Choroid plexus epithelial cell (primary cell): ENCODE measurements around the gene ITGB6.

Source experiments
- DNase-seq: peaks from one replicate; pipeline ENCODE4 v3.0.0-alpha.2; 2010; ENCODE audit warnings: low read depth
- H3K4me3 ChIP-seq: 2 replicates; pipeline ENCODE4 v1.5.1; 2011; ENCODE audit warnings: low read depth, mild to moderate bottlenecking, control low read depth, low read length, moderate library complexity
- CTCF ChIP-seq: conservative IDR thresholded peaks from 2 replicates; pipeline ENCODE4 v1.5.1; 2011; ENCODE audit warnings: low read depth, mild to moderate bottlenecking, control low read depth, inconsistent platforms, low read length, moderate library complexity

Gene ITGB6

GRCh38 chr2:160168878-160169277 is 31.2 kb downstream of the ITGB6 start:
- H3K4me3 ChIP-seq, result no peak overlapping the region
- TF ChIP-seq CTCF, result no peak
- no peak for DNase-seq

GRCh38 chr2:160167089-160167740 is 32.9 kb downstream of the ITGB6 start:
- DNase-seq, result no peak
- TF ChIP-seq CTCF, result no peak
- no peak overlapping the region for H3K4me3 ChIP-seq

GRCh38 chr2:160165996-160166395 is 34.1 kb downstream of the ITGB6 start:
- no peak overlapping the region for H3K4me3 ChIP-seq
- no peak for TF ChIP-seq CTCF
- DNase-seq, result no peak

GRCh38 chr2:160165081-160165480 is 35.0 kb downstream of the ITGB6 start:
- no peak for DNase-seq
- H3K4me3 ChIP-seq, result no peak overlapping the region
- TF ChIP-seq CTCF, result no peak

GRCh38 chr2:160157861-160158829 is 41.9 kb downstream of the ITGB6 start:
- TF ChIP-seq CTCF, result no peak
- no peak overlapping the region for H3K4me3 ChIP-seq
- DNase-seq, result peak; percentile 64

- DNase-seq, result peak; percentile 72
- H3K4me3 ChIP-seq, result no peak overlapping the region
- TF ChIP-seq CTCF, result no peak
Measured at GRCh38 chr2:160156665-160157064, 43.4 kb downstream of the ITGB6 start.
